ENCODE data around the gene KCTD3. TPM values are rescaled to one million over a fixed set of nuclear protein-coding genes. Genes with fewer than 3 reads are reported as not detected.

Gene KCTD3
- total and polyA plus RNA-seq, 2 donors (not counting 3 experiments of a cell fraction or from before 2014, with no cell fraction given) = 19.1 to 28.3 TPM

DNA sequence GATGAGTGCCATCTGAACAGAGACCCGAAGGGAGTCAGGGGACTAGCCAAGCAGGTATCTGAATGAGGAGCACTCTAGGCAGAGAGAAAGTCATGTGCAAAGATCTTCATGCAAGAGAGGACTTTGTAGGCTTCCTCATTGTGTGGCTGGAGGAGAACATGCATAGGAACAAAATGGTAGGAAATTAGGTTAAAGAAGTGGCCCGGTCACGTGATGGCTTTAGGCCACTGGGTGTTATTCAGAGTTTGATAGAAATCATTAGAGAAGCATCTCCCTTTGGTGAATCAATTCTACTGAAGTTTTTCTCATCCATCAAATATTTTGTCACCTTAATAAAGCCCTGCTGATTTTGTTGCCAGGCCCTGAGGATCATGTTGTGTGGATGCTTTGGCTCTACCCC lies 45.8 kb upstream of the KCTD3 start:
- Histone ChIP-seq H3K9me3 (replicated peaks; ENCODE audit: control insufficient read depth, insufficient read depth, low read length) (no peaks in the 10 kb centered on the region), H2AFZ (ENCODE audit: low read depth, low read length) (no peak overlapping the region), H3K4me2 (ENCODE audit: insufficient read depth, low read length) (no peak overlapping the region), H3K4me1 (ENCODE audit: control insufficient read depth, extremely low read depth, insufficient read depth, low read length) (no peaks in the 10 kb centered on the region), H3K9ac (replicated peaks; ENCODE audit: extremely low read depth, insufficient read depth, low read length) (no peak overlapping the region), H3K27ac (ENCODE audit: insufficient read depth, low read depth, low read length) (no peak overlapping the region), H3K4me3 (replicated peaks in 1 of 3; ENCODE audit: insufficient read depth in 1 of 3, low read depth in 1 of 3, low read length in 3 of 3) (no peak overlapping the region), H3K27me3 (ENCODE audit: control insufficient read depth in 2 of 2, insufficient read depth in 2 of 2, low read length in 2 of 2) (no peaks in the 10 kb centered on the region), H4K20me1 (replicated peaks; ENCODE audit: control insufficient read depth, extremely low read depth, insufficient read depth, low read length) (no peaks in the 10 kb centered on the region), H3K36me3 (ENCODE audit: control insufficient read depth in 2 of 2, extremely low read depth in 1 of 2, insufficient read depth in 2 of 2, low read length in 2 of 2) (no peaks in the 10 kb centered on the region), H3K79me2 (ENCODE audit: control insufficient read depth, insufficient read depth, low read length) (no peaks in the 10 kb centered on the region), H3K9me1 (replicated peaks; ENCODE audit: control insufficient read depth, extremely low read depth, insufficient read depth, low read length) (no peaks in the 10 kb centered on the region)
- dilution Hi-C loops (cut with MboI; ENCODE audit: extremely low pct_ligation_motif_present, low sequenced_read_pairs) (no loop called here), intact Hi-C loops (cut with micrococcal nuclease) (no loop called here)
- TF ChIP-seq GATA2 (IDR thresholded peaks at IDR 0.05; ENCODE audit: insufficient read depth, insufficient read length, low read depth, low read length) (no peak), EZH2 (IDR thresholded peaks at IDR 0.05; ENCODE audit: borderline replicate concordance, low read depth, low read length, severe bottlenecking) (no peak), MYC (IDR thresholded peaks at IDR 0.05; ENCODE audit: low read depth, low read length) (no peak), JUN (IDR thresholded peaks at IDR 0.05; ENCODE audit: borderline replicate concordance, insufficient read depth, insufficient read length, low read depth) (no peak), POLR2AphosphoS5 (IDR thresholded peaks at IDR 0.05; ENCODE audit: insufficient read depth, low read depth, low read length) (no peak), FOS (IDR thresholded peaks at IDR 0.05; ENCODE audit: borderline replicate concordance, insufficient read depth, low read length) (no peak)
- TF ChIP-seq, protein P1, sequence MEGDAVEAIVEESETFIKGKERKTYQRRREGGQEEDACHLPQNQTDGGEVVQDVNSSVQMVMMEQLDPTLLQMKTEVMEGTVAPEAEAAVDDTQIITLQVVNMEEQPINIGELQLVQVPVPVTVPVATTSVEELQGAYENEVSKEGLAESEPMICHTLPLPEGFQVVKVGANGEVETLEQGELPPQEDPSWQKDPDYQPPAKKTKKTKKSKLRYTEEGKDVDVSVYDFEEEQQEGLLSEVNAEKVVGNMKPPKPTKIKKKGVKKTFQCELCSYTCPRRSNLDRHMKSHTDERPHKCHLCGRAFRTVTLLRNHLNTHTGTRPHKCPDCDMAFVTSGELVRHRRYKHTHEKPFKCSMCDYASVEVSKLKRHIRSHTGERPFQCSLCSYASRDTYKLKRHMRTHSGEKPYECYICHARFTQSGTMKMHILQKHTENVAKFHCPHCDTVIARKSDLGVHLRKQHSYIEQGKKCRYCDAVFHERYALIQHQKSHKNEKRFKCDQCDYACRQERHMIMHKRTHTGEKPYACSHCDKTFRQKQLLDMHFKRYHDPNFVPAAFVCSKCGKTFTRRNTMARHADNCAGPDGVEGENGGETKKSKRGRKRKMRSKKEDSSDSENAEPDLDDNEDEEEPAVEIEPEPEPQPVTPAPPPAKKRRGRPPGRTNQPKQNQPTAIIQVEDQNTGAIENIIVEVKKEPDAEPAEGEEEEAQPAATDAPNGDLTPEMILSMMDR (IDR thresholded peaks at IDR 0.05; ENCODE audit: extremely low read depth in 1 of 2, insufficient read depth in 1 of 2, low read depth in 1 of 2, low read length in 2 of 2) = no peak
- TF ChIP-seq, protein P2, sequence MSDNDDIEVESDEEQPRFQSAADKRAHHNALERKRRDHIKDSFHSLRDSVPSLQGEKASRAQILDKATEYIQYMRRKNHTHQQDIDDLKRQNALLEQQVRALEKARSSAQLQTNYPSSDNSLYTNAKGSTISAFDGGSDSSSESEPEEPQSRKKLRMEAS (IDR thresholded peaks at IDR 0.05; ENCODE audit: insufficient read depth, insufficient read length) = no peak
- no TSS peak for BruUV-seq (replicated peaks)
- ChIA-PET CTCF (no interaction called here), POLR2A (no interaction called here)
- no peak for FAIRE-seq
- no peak for DNase-seq (ENCODE audit: low read depth, low spot score)
